Prostate gland (tissue), 2 donors: Measurements from ENCODE around the gene DSCAM. TPM values are rescaled to one million over a fixed set of nuclear protein-coding genes. Genes with fewer than 3 reads are reported as not detected.
A peak's percentile ranks its signal among the peaks of the same experiment; 100 is the strongest.

Experiments used
- DNase-seq: peaks from one replicate; pipeline ENCODE4 v3.0.0-alpha.2; 2019; ENCODE audit warnings: low spot score
- H3K27ac ChIP-seq, 2 donors: fragments of 200-600 bp; sonication (generic); 2 replicates each; pipeline ENCODE4 v1.5.1; 2017 to 2019
- H3K27me3 ChIP-seq: fragments of 200-600 bp; sonication (generic); replicated peaks from 2 replicates; pipeline ENCODE4 v1.5.1; 2019; ENCODE audit not compliant: insufficient read depth
- H3K36me3 ChIP-seq, 2 donors: fragments of 200-600 bp; sonication (generic); 1 replicate in 1 of 2; 2 replicates in 1 of 2; pipeline versions ENCODE4 v1.5.1 to v1.8.1; 2017 to 2019
- H3K4me1 ChIP-seq: fragments of 200-600 bp; sonication (generic); replicated peaks from 2 replicates; pipeline ENCODE4 v1.5.1; 2019
- H3K4me3 ChIP-seq, 2 donors: fragments of 200-600 bp; sonication (generic); 2 replicates each; pipeline ENCODE4 v1.5.1; 2017 to 2019
- H3K9me3 ChIP-seq: fragments of 200-600 bp; sonication (generic); 2 replicates; pipeline ENCODE4 v1.5.1; 2017
- CTCF ChIP-seq, 4 experiments: fragments of 200-600 bp in 2 of 4; fragments of 450-650 bp in 2 of 4; sonication (generic) in 2 of 4; IDR thresholded peaks; 1 replicate in 3 of 4; 2 replicates in 1 of 4; pipeline ENCODE4 v1.5.1; 2016 to 2019; ENCODE audit warnings: antibody characterized with exemption in 4 of 4, mild to moderate bottlenecking in 2 of 4, moderate library complexity in 2 of 4
- POLR2A ChIP-seq: fragments of 450-650 bp; IDR thresholded peaks from one replicate; pipeline ENCODE4 v1.6.1; 2016; ENCODE audit warnings: antibody characterized with exemption, mild to moderate bottlenecking
- POLR2AphosphoS5 ChIP-seq: sonication (generic); formaldehyde crosslinking; IDR thresholded peaks from one replicate; pipeline ENCODE4 v1.6.1; 2017; ENCODE audit warnings: antibody characterized with exemption
- WGBS: methylation state at CpG from one replicate; pipeline ENCODE4 v1.1.5; 2018; 5-methylcytosine and 5-hydroxymethylcytosine counted together
- intact Hi-C: fragments of 100-400 bp; cut with DNase I; formaldehyde crosslinking; loops from one replicate; pipeline ENCODE4 v1.14.2; 2022
- total RNA-seq, 2 donors: library from RNA; depleted of rRNA; stranded (reverse); fragments of >200 nt; gene quantifications; one replicate each; pipeline ENCODE4 v1.1.0, GENCODE V29; 2016

Gene DSCAM
- total RNA-seq, 2 donors from 2014 or later, result under 0.01 to 1.6 TPM

DNA sequence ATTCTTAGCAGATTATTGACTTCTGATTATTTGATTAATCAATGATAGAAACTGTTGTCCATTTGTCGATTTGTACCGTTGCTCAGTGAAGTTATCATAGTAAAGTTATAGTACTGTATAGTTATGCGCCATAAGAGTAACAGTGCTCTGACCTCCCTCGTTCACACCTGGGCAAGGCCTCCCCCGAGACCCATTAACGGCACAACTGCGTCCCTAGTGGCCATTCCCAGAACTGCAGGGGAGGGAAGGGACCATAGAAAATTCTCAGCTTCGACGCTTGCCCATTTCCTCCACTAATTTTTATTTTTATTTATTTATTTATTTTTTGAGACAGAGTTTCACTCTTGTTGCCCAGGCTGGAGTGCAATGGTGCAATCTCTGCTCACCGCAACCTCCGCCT lies 334.4 kb downstream of the DSCAM start:
- WGBS, result 86% methylated on average over 11 of the region's 11 CpGs
- no peak for TF ChIP-seq POLR2A
- peak in 1 of 4 experiments; percentile 41 for TF ChIP-seq CTCF (IDR thresholded peaks at IDR 0.05)

GRCh38 chr21:40507978-40508377 lies 339.0 kb downstream of the DSCAM start:
- no peak overlapping the region for H3K4me3 ChIP-seq
- DNase-seq, result no peak
- no peaks in the 10 kb centered on the region for H3K36me3 ChIP-seq
- H3K9me3 ChIP-seq, result no peaks in the 10 kb centered on the region
- H3K27me3 ChIP-seq, result no peaks in the 10 kb centered on the region
- 68% methylated on average over 2 of the region's 2 CpGs for WGBS
- TF ChIP-seq POLR2AphosphoS5 (no peak), POLR2A (no peak), CTCF (IDR thresholded peaks at IDR 0.05) (no peak)
- H3K4me1 ChIP-seq, result peaks cover 5% of the 10 kb centered on the region
- no peak overlapping the region for H3K27ac ChIP-seq
- intact Hi-C loops, result no loop called here

More for the DNA sequence above, 334.4 kb downstream of the DSCAM start:
- Histone ChIP-seq H3K9me3 (no peaks in the 10 kb centered on the region), H3K36me3 (no peaks in the 10 kb centered on the region), H3K4me3 (no peak overlapping the region), H3K27me3 (no peaks in the 10 kb centered on the region), H3K4me1 (peaks cover 5% of the 10 kb centered on the region), H3K27ac (no peak overlapping the region)
- no peak for DNase-seq
- intact Hi-C loops, result no loop called here

- 39% methylated on average over 5 of the region's 5 CpGs for WGBS
- H3K4me1 ChIP-seq, result peaks cover 5% of the 10 kb centered on the region
- TF ChIP-seq CTCF (IDR thresholded peaks at IDR 0.05) (no peak), POLR2A (no peak), POLR2AphosphoS5 (no peak)
- H3K4me3 ChIP-seq, result no peak overlapping the region
- H3K27me3 ChIP-seq, result no peaks in the 10 kb centered on the region
- intact Hi-C loops, result no loop called here
- no peaks in the 10 kb centered on the region for H3K36me3 ChIP-seq
- no peaks in the 10 kb centered on the region for H3K9me3 ChIP-seq
- DNase-seq, result no peak
- H3K27ac ChIP-seq, result no peak overlapping the region
Measured at GRCh38 chr21:40505681-40506080, 341.3 kb downstream of the DSCAM start.

- Histone ChIP-seq H3K4me3 (no peak overlapping the region), H3K4me1 (peaks cover 5% of the 10 kb centered on the region), H3K27me3 (no peaks in the 10 kb centered on the region), H3K36me3 (no peaks in the 10 kb centered on the region), H3K27ac (no peak overlapping the region), H3K9me3 (no peaks in the 10 kb centered on the region)
- intact Hi-C loops, result no loop called here
- TF ChIP-seq POLR2A (no peak), CTCF (IDR thresholded peaks at IDR 0.05) (no peak), POLR2AphosphoS5 (no peak)
- DNase-seq, result no peak
Measured at GRCh38 chr21:40505244-40505643, 341.7 kb downstream of the DSCAM start.

DNA sequence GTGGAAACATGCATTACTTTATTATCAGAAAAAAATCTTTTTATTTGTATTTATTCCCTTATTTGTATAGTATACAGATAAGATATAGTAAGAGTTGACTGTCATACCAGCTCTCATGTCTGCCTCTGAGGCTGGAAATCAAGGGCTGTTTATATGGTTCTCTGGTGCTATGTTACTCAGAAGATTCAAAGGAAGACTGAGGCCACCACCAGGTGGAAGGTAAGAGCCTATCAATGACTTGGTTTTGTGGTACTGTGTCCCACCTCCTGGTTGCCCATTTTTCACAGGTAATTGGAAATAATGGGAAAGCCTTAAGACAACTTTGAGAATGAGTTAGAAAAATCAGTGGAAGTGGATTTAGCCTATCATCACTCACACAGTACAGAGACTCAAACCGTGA lies 342.1 kb downstream of the DSCAM start:
- no peak for TF ChIP-seq CTCF (IDR thresholded peaks at IDR 0.05)
- no peak for TF ChIP-seq POLR2A
- intact Hi-C loops, result no loop called here

More for the DNA sequence above, 342.1 kb downstream of the DSCAM start:
- no peaks in the 10 kb centered on the region for H3K27me3 ChIP-seq
- H3K4me1 ChIP-seq, result peaks cover 5% of the 10 kb centered on the region
- no peaks in the 10 kb centered on the region for H3K9me3 ChIP-seq
- WGBS, result 72% methylated on average over 1 of the region's 1 CpG
- no peak overlapping the region for H3K4me3 ChIP-seq
- no peak overlapping the region for H3K27ac ChIP-seq
- no peak for DNase-seq
- no peaks in the 10 kb centered on the region for H3K36me3 ChIP-seq
